Loucy (cell line): ENCODE data around the gene PAN3.

Source experiments
- CTCF ChIP-seq: fragments of 200-600 bp; sonication (generic); conservative IDR thresholded peaks from 2 replicates; pipeline ENCODE4 v1.5.1; 2014; ENCODE audit warnings: mild to moderate bottlenecking, antibody characterized with exemption, low read length
- EZH2phosphoT487 ChIP-seq: fragments of 200-600 bp; IDR thresholded peaks from 2 replicates; pipeline ENCODE4 v1.6.1; 2018; ENCODE audit warnings: antibody characterized with exemption, mild to moderate bottlenecking, moderate library complexity, borderline replicate concordance

- no peak for TF ChIP-seq CTCF
- TF ChIP-seq EZH2phosphoT487: no peak
Observed at GRCh38 chr13:28173793-28174192, 35.4 kb downstream of the PAN3 start.
